GM18505 (cell line): ENCODE results near the gene ZNF543.
"Not testable (repeated sequence)": the region's sequence is repeated elsewhere in the genome, so short reads cannot be mapped to it uniquely, and the experiment has no call there.

Experiments
- ATAC-seq: cut with Tn5 transposase; IDR thresholded peaks from one replicate; pipeline ENCODE4 v1.9.1; 2021; ENCODE audit not compliant: unreplicated experiment
- POLR2A ChIP-seq: IDR thresholded peaks from 4 replicates; pipeline ENCODE4 v1.6.1; 2011; ENCODE audit warnings: borderline replicate concordance; ENCODE audit not compliant: insufficient read depth, insufficient read length; ENCODE audit errors: extremely low read depth

The ZNF543 gene

DNA sequence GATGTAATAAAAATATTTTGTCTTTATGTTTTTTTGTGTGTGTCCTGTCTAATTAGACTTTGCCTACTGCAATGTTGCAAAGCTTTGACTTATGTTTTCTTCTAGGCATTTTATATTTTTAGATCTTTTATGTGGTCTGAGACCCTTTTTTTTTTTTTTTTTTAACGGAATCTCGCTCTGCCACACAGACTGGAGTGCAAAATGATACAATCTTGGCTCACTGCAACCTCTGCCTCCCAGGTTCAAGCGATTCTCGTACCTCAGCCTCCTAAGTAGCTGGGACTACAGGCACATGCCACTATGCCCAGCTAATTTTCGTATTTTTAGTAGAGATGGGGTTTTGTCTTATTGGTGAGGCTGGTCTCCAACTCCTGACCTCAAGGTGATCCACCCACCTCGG lies 22.3 kb downstream of the ZNF543 start:
- ATAC-seq = no peak
- no peak for TF ChIP-seq POLR2A

DNA sequence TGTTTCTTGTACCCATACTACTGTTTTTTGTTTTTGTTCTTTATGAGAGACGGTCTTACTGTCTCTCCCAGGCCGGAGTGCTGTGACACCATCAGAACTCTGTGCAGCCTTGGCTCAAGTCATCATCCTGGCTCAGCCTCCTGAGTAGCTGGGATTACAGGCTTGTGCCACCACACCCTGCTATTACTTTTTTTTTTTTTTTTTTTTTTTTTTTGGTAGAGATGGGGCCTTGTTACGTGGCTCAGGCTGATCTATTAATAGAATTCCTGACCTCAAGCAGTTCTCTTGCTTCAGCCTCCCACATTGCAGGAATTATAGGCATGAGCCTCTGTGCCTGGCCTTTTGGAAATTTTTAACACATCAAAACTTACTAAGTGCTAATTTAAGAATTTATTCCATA lies 27.9 kb downstream of the ZNF543 start:
- TF ChIP-seq POLR2A = no peak
- ATAC-seq = no peak

DNA sequence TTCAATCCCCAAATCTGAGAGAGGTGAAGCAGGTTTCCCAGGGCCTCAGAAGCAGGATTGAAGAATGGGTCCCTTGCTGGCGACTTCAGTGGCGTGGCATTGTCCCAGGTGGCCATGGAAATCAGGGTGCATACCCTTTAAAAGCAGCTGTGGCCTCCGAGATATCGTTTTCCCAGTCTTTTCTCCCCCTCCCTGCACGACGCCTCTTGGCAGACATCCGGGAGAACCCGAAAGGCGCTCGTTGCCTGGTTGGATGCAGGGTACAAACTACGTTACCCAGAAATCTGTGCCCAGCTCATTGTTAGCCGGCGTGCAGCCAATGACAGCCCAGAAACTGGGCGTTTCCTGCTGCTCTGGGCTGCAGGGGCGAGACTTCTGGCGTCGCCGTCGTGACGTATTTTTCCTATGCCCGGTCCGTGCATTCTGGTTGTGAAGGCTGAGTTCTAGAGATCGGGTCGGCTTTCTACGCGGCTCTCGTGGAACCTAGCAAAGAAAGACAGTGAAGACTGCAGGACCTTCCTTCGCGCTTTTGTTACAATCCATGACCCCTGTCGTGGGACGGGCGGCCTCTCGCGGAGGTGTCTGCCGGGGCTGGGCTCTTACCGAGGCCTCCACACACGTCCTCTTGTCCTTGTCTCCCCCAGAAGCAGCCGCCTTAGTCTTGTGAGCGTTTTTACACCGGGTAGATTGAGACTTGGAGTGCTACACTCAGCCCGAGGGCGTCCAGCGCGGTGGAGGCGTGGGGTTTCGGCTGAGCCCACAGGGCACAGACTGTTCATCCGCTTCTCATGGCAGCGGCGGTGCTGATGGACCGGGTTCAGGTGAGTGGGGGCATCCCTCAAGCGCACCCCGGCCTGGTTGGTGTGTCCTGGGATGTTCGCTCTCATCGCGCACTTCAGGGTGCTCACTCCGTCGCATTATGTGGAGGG lies 30.9 kb downstream of the ZNF543 start, which contains the start of gene ZNF304:
Gene ZNF304 (plus strand): TSS at position 395 of the 929 bp plus-strand sequence. CDS start 394 bp downstream, at position 789.
- ATAC-seq = peak; percentile 94
- TF ChIP-seq POLR2A = peak; percentile 66

DNA sequence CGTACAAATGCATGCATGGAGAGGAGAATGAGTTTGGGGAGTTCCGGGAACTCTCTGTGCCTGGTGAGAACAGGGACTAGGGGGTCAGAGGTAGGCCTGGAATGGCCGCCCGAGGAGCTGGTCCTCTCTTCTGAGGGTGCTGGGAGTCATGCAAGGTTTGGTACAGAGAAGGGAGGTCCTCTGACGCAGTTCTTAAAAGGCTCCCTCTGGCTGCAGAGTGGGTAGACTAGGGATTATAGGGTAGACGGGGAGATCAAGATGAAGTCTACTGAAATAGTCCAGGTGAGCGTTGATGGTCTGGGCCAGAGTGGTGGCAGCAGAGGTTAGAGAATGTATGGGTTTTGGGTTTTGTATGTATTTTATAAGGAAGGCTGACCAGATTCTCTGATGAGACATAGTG lies 31.6 kb downstream of the ZNF543 start:
- TF ChIP-seq POLR2A = no peak
- no peak for ATAC-seq

DNA sequence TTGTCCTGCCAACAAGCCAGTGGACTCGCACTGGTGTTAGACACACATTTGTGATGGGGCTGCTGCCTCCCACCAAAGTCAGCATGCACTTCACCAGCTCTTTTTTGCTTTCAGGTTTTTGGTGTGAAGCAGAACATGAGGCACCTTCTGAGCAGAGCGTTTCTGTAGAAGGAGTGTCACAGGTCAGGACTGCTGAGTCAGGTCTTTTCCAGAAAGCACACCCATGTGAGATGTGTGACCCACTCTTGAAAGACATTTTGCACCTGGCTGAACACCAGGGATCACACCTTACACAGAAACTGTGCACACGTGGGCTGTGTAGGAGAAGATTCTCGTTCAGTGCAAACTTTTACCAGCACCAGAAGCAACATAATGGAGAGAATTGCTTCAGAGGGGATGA lies 35.6 kb downstream of the ZNF543 start:
- ATAC-seq = no peak
- TF ChIP-seq POLR2A = no peak

DNA sequence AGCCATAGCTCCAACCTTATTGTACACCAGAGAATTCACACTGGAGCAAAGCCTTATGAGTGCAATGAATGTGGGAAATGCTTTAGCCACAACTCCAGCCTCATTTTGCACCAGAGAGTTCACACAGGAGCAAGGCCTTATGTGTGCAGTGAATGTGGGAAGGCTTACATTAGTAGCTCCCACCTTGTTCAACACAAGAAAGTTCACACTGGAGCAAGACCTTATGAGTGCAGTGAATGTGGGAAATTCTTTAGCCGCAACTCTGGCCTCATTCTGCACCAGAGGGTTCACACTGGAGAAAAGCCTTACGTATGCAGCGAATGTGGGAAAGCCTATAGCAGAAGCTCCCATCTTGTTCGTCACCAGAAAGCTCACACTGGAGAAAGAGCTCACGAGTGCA lies 37.1 kb downstream of the ZNF543 start:
- TF ChIP-seq POLR2A = no peak
- no peak for ATAC-seq

DNA sequence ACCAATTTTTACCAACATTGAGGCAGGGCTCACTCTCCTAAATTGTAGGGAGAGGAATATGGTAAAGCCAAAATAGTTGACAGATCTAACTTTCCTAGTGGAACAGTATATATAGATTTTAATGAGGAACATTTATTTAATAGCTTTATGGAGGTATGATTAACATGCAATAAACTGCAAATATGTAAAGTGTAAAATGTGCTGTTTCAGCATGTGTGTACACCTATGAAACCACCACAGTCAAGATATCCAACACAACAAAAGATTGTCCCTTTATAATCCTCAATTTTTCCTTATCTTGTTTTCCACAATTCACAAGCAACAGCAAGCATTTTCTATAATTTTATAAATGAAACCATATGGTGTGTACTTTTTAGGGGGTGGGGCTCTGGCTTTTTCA lies 39.0 kb downstream of the ZNF543 start:
- ATAC-seq = no peak
- TF ChIP-seq POLR2A = no peak

DNA sequence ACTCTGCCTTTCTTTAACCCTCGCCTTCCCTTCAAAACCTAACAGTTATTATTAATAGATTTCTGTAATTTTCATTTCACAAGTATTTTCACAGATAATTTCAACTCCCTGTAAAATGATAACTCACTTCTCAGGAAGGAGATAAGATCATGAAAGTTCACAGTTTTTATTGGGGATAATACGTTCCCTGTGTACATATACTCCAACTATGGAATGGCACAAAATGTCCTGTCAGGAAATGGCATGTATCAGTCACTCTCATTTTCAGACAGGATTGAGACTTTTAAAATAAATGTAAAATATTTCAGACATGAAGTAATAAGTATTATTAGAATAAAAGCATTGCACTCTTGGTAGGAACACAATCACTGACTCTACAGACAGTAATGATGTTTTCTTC lies 42.1 kb downstream of the ZNF543 start:
- no peak for ATAC-seq
- no peak for TF ChIP-seq POLR2A

DNA sequence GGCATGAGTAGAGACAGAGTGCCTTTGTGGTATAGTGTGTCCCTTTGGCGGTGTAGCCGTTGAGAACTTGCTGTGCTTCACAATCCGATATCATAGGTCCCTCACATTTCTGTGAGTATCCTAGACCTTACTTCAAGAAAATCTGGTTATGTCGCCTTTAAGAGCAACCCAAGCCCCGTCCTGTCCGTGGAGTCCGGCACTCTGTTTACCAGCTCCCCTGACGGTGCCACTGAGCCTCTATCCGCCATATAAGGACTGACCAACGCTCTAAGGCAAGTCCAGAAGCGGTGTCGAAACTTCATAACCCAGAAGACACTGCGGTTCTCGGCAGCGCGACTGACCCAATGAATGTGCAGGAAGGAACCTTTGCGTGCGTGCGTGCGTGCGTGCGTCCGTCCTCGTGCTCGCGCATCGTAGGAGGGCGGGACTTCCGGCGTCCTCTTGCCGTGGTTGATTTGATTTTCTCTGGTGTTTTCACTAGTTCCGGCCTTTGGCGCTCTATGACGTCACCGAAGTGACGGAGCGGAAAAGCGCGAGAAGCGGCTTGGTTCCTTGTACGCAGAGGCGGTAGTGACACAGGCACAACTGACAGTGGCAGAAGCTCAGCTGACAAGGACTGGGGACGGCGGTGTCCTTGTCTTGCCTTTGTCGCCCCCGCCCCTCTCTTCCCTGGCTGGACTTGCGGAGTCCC lies 42.9 kb downstream of the ZNF543 start, which contains the start of the genes TRAPPC2B and ZNF547:
Gene TRAPPC2B (plus strand): TSS at position 555 of the 691 bp plus-strand sequence. CDS start 1,283 bp downstream, outside the sequence.
Gene ZNF547 (plus strand): TSS at position 555 of the 691 bp plus-strand sequence. CDS start 5,005 bp downstream, outside the sequence.
- TF ChIP-seq POLR2A = peak; percentile 79
- ATAC-seq = peak; percentile 93

DNA sequence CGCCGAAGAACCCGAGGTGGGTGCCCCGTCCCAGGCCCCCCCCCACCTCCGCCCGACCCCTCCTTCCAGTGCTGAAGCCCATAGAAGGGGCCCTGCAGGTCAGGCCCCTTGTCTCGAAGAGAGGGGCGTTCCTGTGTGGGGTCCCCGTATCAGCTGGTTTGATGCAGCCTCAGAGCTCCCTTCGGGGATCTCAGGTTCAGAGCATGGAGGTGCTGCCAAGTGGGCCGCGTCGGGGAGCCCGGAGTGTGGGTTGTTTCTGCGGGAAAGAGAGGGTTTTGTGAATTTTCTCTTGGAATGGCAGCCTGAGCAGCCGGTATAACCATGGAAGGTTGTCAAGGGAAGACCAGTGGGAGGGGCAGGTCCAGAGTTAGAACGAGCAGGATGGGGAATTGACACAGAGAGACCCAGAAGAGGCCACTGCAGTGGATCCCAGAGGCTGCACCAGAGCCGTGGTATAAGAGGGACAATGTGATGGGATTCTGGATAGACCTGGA lies 43.5 kb downstream of the ZNF543 start:
- no peak for TF ChIP-seq POLR2A
- ATAC-seq = peak; percentile 29

DNA sequence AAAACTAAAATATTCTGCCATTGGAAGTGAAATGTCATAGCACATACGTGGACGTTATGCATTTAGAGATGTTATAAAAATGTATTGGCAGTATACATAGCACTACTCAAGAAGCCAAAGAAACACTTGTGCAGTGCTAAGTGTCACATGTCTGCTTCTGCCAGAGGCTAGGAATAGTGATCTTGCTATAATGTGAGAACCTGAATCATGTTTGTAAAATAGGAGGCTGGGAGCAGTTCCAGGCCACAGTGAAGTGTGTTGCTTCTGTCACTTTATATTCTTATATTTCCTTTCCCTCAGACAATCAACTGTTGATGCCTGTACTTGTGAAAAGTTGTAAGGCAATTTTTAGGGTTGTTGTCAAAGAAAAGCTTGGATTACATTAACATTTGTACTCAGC lies 46.5 kb downstream of the ZNF543 start:
- TF ChIP-seq POLR2A = no peak
- ATAC-seq = no peak

DNA sequence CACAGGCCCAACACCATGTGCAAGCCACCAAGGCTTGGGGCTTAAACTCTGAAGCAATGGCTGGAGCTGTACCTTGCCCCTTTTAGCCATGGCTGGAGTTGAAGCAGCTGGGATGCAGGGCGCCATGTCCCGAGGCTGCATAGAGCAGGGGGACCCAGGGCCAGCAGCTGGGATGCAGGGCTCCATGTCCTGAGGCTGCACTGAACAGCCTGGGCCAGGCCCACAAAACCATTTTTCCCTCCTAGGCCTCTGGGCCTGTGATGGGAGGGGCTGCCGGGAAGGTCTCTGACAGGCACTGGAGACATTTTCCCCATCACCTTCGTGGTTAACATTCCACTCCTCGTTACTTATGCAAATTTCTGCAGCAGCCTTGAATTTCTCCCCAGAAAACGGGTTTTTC lies 53.9 kb downstream of the ZNF543 start:
- no peak for ATAC-seq
- TF ChIP-seq POLR2A = no peak

DNA sequence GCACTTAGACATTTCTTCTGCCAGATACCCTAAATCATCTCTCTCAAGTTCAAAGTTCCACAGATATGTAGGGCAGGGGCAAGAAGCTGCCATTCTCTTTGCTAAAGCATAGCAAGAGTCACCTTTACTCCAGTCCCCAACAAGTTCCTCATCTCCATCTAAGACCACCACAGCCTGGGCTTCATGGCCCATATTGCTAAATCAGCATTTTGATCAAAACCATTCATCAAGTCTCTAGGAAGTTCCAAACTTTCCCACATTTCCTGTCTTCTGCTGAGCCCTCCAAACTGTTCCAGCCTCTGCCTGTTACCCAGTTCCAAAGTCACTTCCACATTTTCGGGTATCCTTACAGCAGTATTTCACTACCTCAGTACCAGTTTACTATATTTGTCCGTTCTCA lies 54.4 kb downstream of the ZNF543 start:
- not testable (repeated sequence) for ATAC-seq
